ENCODE results near the gene COG1. TPM values are rescaled to one million over a fixed set of nuclear protein-coding genes. Genes with fewer than 3 reads are reported as not detected.

COG1 gene
- total and polyA plus RNA-seq, 2 of the 8 experiments (the other 6 are each of a cell fraction or from before 2014, with no cell fraction given): 11.0 to 19.5 TPM

DNA sequence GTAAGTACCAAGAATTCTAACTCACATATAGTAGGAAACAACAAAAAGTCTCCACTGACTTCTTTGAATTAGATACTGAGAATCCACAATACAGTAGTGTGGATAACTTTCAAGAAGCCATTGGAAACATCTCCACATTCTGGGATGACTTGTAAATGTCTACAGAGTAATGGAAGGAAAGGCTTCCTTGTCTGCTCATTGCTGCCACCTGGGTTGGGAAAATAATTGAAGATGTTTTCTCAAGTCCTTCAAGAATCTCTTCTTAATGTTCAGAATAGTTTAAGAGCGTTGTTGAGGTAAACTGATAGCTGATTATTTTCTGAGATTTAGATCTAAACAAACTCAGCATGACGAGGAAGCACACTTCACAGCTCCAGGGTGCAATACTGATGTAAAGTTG, 54.9 kb downstream of the COG1 start:
- no peaks in the 10 kb centered on the region for H3K79me2 ChIP-seq (ENCODE audit: control insufficient read depth in 1 of 2, insufficient read depth in 2 of 2, low read length in 2 of 2)
- H3K27me3 ChIP-seq (replicated peaks in 1 of 4; ENCODE audit: control insufficient read depth in 3 of 4, extremely low read depth in 1 of 4, insufficient read depth in 3 of 4, low read length in 3 of 4): no peaks in the 10 kb centered on the region
- no peak overlapping the region for H3K18ac ChIP-seq (ENCODE audit: extremely low read depth, low read length)
- FAIRE-seq: peak; percentile 48
- H3K4me3 ChIP-seq (ENCODE audit: extremely low read depth in 1 of 4, insufficient read depth in 2 of 4, low read depth in 3 of 4, low read length in 4 of 4): no peak overlapping the region
- no peak for TF ChIP-seq HDAC6 (IDR thresholded peaks at IDR 0.05; ENCODE audit: low read depth, low read length)
- no peak for TF ChIP-seq SP2 (IDR thresholded peaks at IDR 0.05; ENCODE audit: low read length)
- peak in 1 of 2 experiments; percentile 7; a peak in 1 of 4 replicates for TF ChIP-seq RAD21 (IDR thresholded peaks at IDR 0.05 in 1 of 2, conservative IDR thresholded peaks at IDR 0.05 in 1 of 2; ENCODE audit: low read depth in 2 of 2, low read length in 2 of 2)
- peak in 1 of 3 experiments; percentile 3; a peak in 1 of 4 replicates for TF ChIP-seq CTCF (IDR thresholded peaks at IDR 0.05; ENCODE audit: control extremely low read depth in 1 of 3, insufficient read depth in 1 of 3, low read depth in 1 of 3, low read length in 3 of 3)
- H3K23ac ChIP-seq (ENCODE audit: insufficient read length): no peak overlapping the region
- H4K5ac ChIP-seq (ENCODE audit: insufficient read length, low read depth, low read length): no peak overlapping the region
- H3K27ac ChIP-seq (ENCODE audit: low read depth, low read length): no peak overlapping the region
- H2BK5ac ChIP-seq (ENCODE audit: low read depth, low read length): no peak overlapping the region
- ChIA-PET POLR2A (ENCODE audit: partially characterized antibody) (interaction anchor here (0.9 to 1.1 kb wide), 2 partner anchors 15 to 16 kb away, joined by 3 read pairs; no protein-coding TSS in a partner anchor), CTCF (ENCODE audit: partially characterized antibody) (interaction anchor here (0.8 to 19.7 kb wide), 7 partner anchors 7 to 521 kb away, joined by 3 to 439 read pairs (median 12); a partner anchor contains a TSS)
- no peak overlapping the region for H4K91ac ChIP-seq (replicated peaks; ENCODE audit: insufficient read length, low read length)
- no peak overlapping the region for H2BK15ac ChIP-seq (ENCODE audit: low read length)
- 89% methylated on average over 2 of the region's 2 CpGs; no CpG with 5 or more reads in 1 of the 2 experiments for WGBS, 2 experiments (ENCODE audit: extremely low coverage in 1 of 2, insufficient coverage in 1 of 2, insufficient read length in 1 of 2, insufficient replicate concordance in 2 of 2, low coverage in 1 of 2, low lambda C conversion rate in 2 of 2, missing lambda C conversion rate in 1 of 2)
- peaks cover 2 to 20% (median 12%) of the 10 kb centered on the region in 4 experiments; a peak in 7 of 8 replicates for H3K36me3 ChIP-seq (ENCODE audit: control insufficient read depth in 2 of 4, insufficient read depth in 4 of 4, low read length in 3 of 4)
- no peaks in the 10 kb centered on the region for H3K4me1 ChIP-seq (replicated peaks in 1 of 4; ENCODE audit: control insufficient read depth in 3 of 4, insufficient read depth in 4 of 4, low read length in 3 of 4)
- no peaks in the 10 kb centered on the region for H3K9me3 ChIP-seq (ENCODE audit: insufficient read depth in 2 of 2, low read depth in 1 of 2, low read length in 1 of 2)
- H3K56ac ChIP-seq (replicated peaks; ENCODE audit: insufficient read length, low read depth, low read length): no peak overlapping the region
- H3K14ac ChIP-seq (ENCODE audit: insufficient read length): no peak overlapping the region
- H2BK120ac ChIP-seq (replicated peaks; ENCODE audit: low read depth, low read length): no peak overlapping the region
- no peaks in the 10 kb centered on the region for H4K20me1 ChIP-seq (replicated peaks in 1 of 2; ENCODE audit: control insufficient read depth in 1 of 2, insufficient read depth in 2 of 2, low read length in 2 of 2)
- no peak overlapping the region for H2BK12ac ChIP-seq (ENCODE audit: low read depth, low read length)
- H3K79me1 ChIP-seq (ENCODE audit: low read depth, low read length): no peaks in the 10 kb centered on the region
- no peak overlapping the region for H3K4ac ChIP-seq (replicated peaks; ENCODE audit: insufficient read length, low read depth, low read length)
- H3K23me2 ChIP-seq (ENCODE audit: low read depth, low read length): no peaks in the 10 kb centered on the region
- no peak overlapping the region for H2AK5ac ChIP-seq (ENCODE audit: low read depth, low read length)
- no peak overlapping the region for H3K9ac ChIP-seq (replicated peaks in 1 of 4; ENCODE audit: extremely low read depth in 1 of 4, low read depth in 3 of 4, low read length in 3 of 4)
- no peak overlapping the region for H2BK20ac ChIP-seq (ENCODE audit: low read length)
- H2AFZ ChIP-seq (ENCODE audit: low read length): no peak overlapping the region
- H4K8ac ChIP-seq (ENCODE audit: extremely low read depth, insufficient read depth, low read length): no peak overlapping the region
- DNase-seq (ENCODE audit: low read depth in 1 of 2, low spot score in 2 of 2): no peak
- no peak overlapping the region for H3K4me2 ChIP-seq (ENCODE audit: insufficient read depth in 1 of 2, low read depth in 2 of 2, low read length in 2 of 2)
